Spleen (tissue), 7 donors: ENCODE data around the gene RANBP3.

ENCODE experiments used
- POLR2A ChIP-seq, 3 donors: fragments of 450-650 bp; IDR thresholded peaks; one replicate each; pipeline ENCODE4 v1.5.1; 2017; ENCODE audit warnings: antibody characterized with exemption in 3 of 3, mild to moderate bottlenecking in 1 of 3
- POLR2AphosphoS5 ChIP-seq, 3 donors: sonication (generic); formaldehyde crosslinking; IDR thresholded peaks; one replicate each; pipeline ENCODE4 v1.5.1; 2017; ENCODE audit warnings: antibody characterized with exemption in 3 of 3
- TF ChIP-seq, protein P1 (sequence below), 11 experiments: fragments of 200-600 bp in 7 of 11; fragments of 450-650 bp in 4 of 11; sonication (generic) in 4 of 11; IDR thresholded peaks in 8 of 11; conservative IDR thresholded peaks in 3 of 11; 1 replicate in 7 of 11; 2 replicates in 4 of 11; pipeline versions ENCODE4 v1.4.0 to v1.8.0; 2016 to 2021; ENCODE audit warnings: antibody characterized with exemption in 11 of 11, inconsistent platforms in 4 of 11, mild to moderate bottlenecking in 1 of 11
- donor health status: DM: no; HTN: no; CAD: no; lungs with moderate emphysema.
- donor health status: DM: no; HTN: no; CAD: no.
- donor health status: DM: no; HTN: no; CAD: no.

DNA sequence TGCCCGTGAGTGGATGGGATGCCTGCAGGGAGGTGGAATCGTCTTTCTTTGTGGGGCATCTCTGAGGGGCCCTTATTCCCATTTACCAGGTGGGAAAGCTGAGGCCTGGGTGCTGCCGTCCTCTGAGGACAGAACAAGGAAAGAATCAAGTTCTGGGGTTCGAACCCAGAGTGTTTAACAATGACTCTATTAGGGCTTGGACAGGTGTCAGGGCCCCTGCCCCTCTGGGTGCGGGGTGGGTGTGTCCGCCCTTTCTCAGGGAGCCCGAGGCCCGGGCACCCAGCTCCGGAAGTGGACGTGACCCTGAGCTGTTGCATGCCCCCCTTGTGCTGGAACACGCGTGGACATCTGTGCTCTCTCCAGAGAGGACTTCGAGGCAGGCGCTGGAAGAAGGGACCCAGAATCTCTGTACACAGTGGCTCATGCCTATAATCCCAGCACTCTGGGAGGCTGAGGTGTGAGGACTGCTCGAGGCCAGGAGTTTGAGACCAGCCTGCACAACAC is 85.1 kb downstream of the RANBP3 start:
- TF ChIP-seq, protein P1, sequence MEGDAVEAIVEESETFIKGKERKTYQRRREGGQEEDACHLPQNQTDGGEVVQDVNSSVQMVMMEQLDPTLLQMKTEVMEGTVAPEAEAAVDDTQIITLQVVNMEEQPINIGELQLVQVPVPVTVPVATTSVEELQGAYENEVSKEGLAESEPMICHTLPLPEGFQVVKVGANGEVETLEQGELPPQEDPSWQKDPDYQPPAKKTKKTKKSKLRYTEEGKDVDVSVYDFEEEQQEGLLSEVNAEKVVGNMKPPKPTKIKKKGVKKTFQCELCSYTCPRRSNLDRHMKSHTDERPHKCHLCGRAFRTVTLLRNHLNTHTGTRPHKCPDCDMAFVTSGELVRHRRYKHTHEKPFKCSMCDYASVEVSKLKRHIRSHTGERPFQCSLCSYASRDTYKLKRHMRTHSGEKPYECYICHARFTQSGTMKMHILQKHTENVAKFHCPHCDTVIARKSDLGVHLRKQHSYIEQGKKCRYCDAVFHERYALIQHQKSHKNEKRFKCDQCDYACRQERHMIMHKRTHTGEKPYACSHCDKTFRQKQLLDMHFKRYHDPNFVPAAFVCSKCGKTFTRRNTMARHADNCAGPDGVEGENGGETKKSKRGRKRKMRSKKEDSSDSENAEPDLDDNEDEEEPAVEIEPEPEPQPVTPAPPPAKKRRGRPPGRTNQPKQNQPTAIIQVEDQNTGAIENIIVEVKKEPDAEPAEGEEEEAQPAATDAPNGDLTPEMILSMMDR (IDR thresholded peaks at IDR 0.05 in 8 of 11, conservative IDR thresholded peaks at IDR 0.05 in 3 of 11), result no peak
- no peak for TF ChIP-seq POLR2A (IDR thresholded peaks at IDR 0.05)
- TF ChIP-seq POLR2AphosphoS5 (IDR thresholded peaks at IDR 0.05), result no peak
